GM19328 (cell line): ENCODE measurements around the gene PACS1.

Experiments used
- ATAC-seq: cut with Tn5 transposase; IDR thresholded peaks from one replicate; pipeline ENCODE4 v1.9.1; 2021; ENCODE audit warnings: mild to moderate bottlenecking, moderate library complexity; ENCODE audit not compliant: unreplicated experiment

Gene PACS1

GRCh38 chr11:66048547-66049323 is 21.3 kb upstream of the PACS1 start, which contains the start of gene GAL3ST3:
Gene GAL3ST3 (minus strand): TSS chr11:66049161. CDS start chr11:66045415, 3,746 bp downstream.
- ATAC-seq, result no peak

- no peak for ATAC-seq
These were observed 19.4 kb upstream of the PACS1 start for GRCh38 chr11:66050581-66051231.

DNA sequence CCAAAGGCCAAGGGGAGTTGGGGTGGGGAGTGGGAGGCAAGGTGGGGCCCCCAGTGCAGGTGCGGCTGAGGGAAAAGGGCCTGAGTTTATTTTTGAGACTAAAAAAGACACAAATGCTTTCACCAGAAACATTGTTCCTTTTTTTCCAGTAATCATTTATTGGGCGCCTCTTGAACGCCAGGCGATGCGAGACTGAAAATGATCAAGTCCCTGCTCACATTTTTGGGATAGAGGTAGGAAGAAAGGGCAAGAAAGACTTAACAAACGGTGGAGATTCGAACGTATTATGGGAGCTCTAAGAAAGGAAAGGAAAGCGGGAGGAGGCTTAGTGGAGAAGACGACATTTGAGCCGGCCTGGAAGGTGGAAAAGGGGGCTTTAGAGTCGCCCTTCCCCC is 18.7 kb upstream of the PACS1 start:
- ATAC-seq, result no peak

DNA sequence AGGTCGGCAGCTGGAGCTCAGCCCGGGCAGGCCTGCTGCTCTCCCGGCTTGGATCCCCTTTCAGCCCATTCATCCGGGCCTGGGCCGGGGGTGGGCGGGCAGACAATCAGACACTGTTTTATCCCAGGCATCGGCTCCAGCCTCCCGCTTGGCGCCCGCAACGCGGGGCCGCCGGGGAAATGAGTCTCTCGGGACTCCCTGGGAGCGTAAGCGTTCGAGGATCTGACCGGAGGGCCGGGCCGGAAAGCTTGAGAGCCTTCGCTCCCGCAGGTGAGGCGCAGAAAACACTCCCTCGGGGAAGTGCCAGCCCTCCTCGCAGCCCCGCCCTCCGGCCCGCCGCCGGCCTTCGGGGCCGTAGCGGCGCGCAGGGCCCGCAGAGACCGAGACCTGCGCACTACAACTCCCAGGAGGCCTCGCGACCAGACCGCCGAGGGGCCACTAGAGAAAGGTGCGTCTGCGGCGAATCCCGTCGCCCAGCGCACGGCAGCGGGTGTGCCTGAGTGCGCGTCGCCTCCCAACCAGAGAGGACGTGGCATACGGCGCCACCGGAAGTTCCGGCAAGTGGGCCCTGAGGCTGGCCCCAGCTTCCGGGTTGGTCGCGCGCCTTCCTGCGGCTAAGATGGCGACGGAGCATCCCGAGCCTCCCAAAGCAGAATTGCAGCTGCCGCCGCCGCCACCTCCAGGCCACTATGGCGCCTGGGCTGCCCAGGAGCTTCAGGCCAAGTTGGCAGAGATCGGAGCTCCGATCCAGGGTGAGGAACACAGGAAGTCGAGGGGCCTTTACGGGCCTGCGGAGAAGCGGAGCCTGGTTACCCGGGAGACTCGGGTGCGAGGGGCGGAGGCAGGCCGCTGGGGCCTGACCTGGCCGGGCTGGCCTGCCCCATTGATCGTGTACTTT is 18.1 kb upstream of the PACS1 start, which contains the start of gene SF3B2:
Gene SF3B2 (plus strand): TSS at position 599 of the 898 bp plus-strand sequence. CDS start 21 bp downstream, at position 620.
- peak; percentile 93 for ATAC-seq

DNA sequence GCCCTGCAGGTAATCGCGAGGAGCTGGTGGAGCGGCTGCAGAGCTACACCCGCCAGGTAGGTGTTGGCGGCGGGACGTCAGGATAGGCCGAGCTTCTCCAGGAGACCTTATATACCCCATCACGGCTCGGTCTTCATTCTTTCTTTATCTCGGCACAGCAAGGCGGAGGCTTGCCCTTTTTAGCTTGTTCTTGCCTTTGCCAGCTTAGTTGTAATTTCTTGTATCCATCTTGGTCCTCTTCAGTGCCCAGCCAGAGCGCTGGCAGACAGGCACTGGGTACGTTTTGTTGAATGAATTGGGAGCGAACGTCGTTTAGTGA is 17.4 kb upstream of the PACS1 start:
- no peak for ATAC-seq

DNA sequence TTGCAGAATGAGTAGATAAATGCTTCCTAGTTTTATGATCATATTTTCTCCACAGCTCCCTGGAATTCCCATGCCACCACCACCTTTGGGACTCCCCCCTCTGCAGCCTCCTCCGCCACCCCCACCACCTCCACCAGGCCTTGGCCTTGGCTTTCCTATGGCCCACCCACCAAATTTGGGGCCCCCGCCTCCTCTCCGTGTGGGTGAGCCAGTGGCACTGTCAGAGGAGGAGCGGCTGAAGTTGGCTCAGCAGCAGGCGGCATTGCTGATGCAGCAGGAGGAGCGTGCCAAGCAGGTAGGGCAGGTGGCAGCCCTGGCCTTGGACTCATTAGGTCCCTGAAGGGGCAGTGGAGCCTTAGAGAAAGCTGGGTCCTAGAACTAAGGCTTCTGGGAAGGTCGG is 15.1 kb upstream of the PACS1 start:
- ATAC-seq, result no peak

GRCh38 chr11:66056501-66056900 is 13.6 kb upstream of the PACS1 start:
- no peak for ATAC-seq

GRCh38 chr11:66059966-66060680 is 9.9 kb upstream of the PACS1 start:
- ATAC-seq, result no peak

GRCh38 chr11:66061268-66061667 is 8.8 kb upstream of the PACS1 start:
- ATAC-seq, result no peak

DNA sequence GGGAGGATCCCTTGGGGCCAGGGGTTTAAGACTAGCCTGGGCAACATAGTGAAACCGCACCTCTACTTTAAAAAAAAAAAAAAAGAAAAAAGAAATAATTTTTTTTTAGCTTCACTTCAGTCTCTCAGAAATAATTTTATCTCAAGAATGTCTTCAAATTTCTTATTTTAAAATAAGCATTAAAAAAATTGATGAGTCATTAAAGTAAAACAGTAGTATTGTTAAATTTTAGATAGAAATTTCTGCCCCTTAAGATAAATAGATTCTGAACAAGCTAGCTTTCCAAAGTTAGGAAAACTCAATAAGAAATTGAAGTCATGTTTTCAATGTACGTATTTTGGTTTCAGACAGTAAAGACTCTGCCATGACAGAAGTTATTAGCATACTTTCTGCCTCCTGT is 7.7 kb upstream of the PACS1 start:
- no peak for ATAC-seq

DNA sequence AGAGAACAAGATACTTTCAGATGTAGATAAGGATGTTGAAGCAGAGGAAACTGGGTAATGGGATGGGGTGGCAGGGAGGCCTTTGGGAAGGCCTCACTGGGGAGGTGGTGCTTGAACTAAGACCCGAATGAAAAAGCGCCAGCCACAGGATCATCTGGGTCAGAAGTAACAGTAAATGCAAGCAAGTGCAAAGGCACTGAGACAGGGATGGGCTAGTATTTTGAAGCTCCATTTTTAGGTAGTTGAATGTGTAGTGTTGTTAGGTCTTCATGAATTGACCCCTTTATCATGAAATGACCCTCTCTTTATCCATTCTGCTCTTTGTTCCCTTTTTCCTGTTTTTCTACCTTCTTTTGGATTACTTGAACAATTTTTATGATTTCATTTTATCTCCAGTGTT is 6.2 kb upstream of the PACS1 start:
- ATAC-seq, result no peak

GRCh38 chr11:66064571-66064970 is 5.5 kb upstream of the PACS1 start:
- ATAC-seq, result no peak

GRCh38 chr11:66066751-66067150 is 3.3 kb upstream of the PACS1 start:
- no peak for ATAC-seq

GRCh38 chr11:66067640-66068039 is 2.4 kb upstream of the PACS1 start:
- ATAC-seq, result no peak

GRCh38 chr11:66068154-66068821 is 1.8 kb upstream of the PACS1 start:
- no peak for ATAC-seq

- ATAC-seq, result no peak
These were observed 953 bp upstream of the PACS1 start for GRCh38 chr11:66068923-66069714.

GRCh38 chr11:66070604-66071380 is 720 bp downstream of the PACS1 start:
- no peak for ATAC-seq

DNA sequence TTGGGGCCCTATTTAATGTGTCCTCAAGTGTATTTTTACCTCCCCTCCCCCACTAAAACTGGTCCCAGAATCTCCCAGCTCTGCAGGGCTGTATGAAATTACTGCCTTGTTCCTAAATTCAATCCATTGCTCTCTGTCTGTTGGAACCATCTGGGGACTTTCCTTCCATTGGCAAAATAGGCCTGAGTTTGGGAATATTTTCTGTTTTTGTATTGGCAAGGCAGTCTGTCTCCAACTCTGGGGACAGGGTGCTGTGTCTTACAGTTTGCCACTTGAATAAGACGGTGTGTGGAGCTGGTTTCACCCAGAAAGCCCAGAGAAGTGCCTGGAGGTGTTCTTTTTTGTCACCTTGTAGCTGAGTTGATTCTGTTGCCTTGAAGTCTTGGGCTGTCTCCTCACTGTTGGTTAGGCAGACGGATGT is 1.3 kb downstream of the PACS1 start:
- ATAC-seq, result no peak

GRCh38 chr11:66072081-66072480 is 2.0 kb downstream of the PACS1 start:
- no peak for ATAC-seq
